ENCODE results near the gene RDH14.

GRCh38 chr2:18545384-18545783 lies 15.1 kb downstream of the RDH14 start:
- TF ChIP-seq SUZ12 (IDR thresholded peaks at IDR 0.05; ENCODE audit: extremely low read depth, insufficient read depth, insufficient read length): no peak
- no peak for TF ChIP-seq YY1 (IDR thresholded peaks at IDR 0.05; ENCODE audit: insufficient read depth, insufficient read length)
